Measurements from ENCODE around the gene S1PR2. TPM values are rescaled to one million over a fixed set of nuclear protein-coding genes. Genes with fewer than 3 reads are reported as not detected.
"Not testable (repeated sequence)": the region's sequence is repeated elsewhere in the genome, so short reads cannot be mapped to it uniquely, and the experiment has no call there.

Gene S1PR2
- total RNA-seq, 1 experiment from 2014 or later: 6.9 TPM

- H4K20me1 ChIP-seq (ENCODE audit: insufficient read depth): no peaks in the 10 kb centered on the region
- CTCF ChIA-PET: no interaction called here
- TF ChIP-seq CTCF (conservative IDR thresholded peaks at IDR 0.05) (no peak), EZH2 (IDR thresholded peaks at IDR 0.05; ENCODE audit: low read depth) (no peak)
- no peak overlapping the region for H3K27ac ChIP-seq
- no peak for DNase-seq
- POLR2A ChIA-PET (ENCODE audit: unreplicated experiment): no interaction called here
- H3K9me2 ChIP-seq (ENCODE audit: insufficient read depth): no peaks in the 10 kb centered on the region
- no peak overlapping the region for H3K4me2 ChIP-seq
- no peaks in the 10 kb centered on the region for H3K9me3 ChIP-seq (ENCODE audit: insufficient read depth, low read depth)
- peaks cover 16% of the 10 kb centered on the region; the same call in 1 of the 2 replicates for H3F3A ChIP-seq (ENCODE audit: insufficient read depth, low read depth)
- no peaks in the 10 kb centered on the region for H3K27me3 ChIP-seq (ENCODE audit: insufficient read depth, low read depth)
- H3K79me2 ChIP-seq (ENCODE audit: low read depth): no peaks in the 10 kb centered on the region
- BruUV-seq (replicated peaks): no TSS peak
- H3K4me1 ChIP-seq (replicated peaks; ENCODE audit: insufficient read depth): peaks cover 16% of the 10 kb centered on the region; the same call in 1 of the 2 replicates
- H3K4me3 ChIP-seq: no peak overlapping the region
- intact Hi-C loops (cut with micrococcal nuclease; ENCODE audit: unreplicated experiment): no loop called here
- H2AFZ ChIP-seq: no peak overlapping the region
- H3K36me3 ChIP-seq (ENCODE audit: low read depth): no peaks in the 10 kb centered on the region
These were observed 12.5 kb upstream of the S1PR2 start for GRCh38 chr19:10243606-10244005.

GRCh38 chr19:10241826-10242449 lies 10.8 kb upstream of the S1PR2 start:
- H3K27me3 ChIP-seq (ENCODE audit: insufficient read depth, low read depth); H2AFZ ChIP-seq; H3K9me3 ChIP-seq (ENCODE audit: insufficient read depth, low read depth); H3K27ac ChIP-seq; intact Hi-C loops (cut with micrococcal nuclease; ENCODE audit: unreplicated experiment); POLR2A ChIA-PET (ENCODE audit: unreplicated experiment); H3K79me2 ChIP-seq (ENCODE audit: low read depth); BruUV-seq (replicated peaks); H4K20me1 ChIP-seq (ENCODE audit: insufficient read depth); H3K4me3 ChIP-seq; H3K36me3 ChIP-seq (ENCODE audit: low read depth); CTCF ChIA-PET; H3K9me2 ChIP-seq (ENCODE audit: insufficient read depth): not testable (repeated sequence)
- Histone ChIP-seq H3F3A (ENCODE audit: insufficient read depth, low read depth) (peaks cover 12% of the 10 kb centered on the region; the same call in 1 of the 2 replicates), H3K4me2 (0 out of 2 replicates have a peak overlapping the region, but pooled peaks have one; percentile 9), H3K4me1 (replicated peaks; ENCODE audit: insufficient read depth) (peaks cover 22% of the 10 kb centered on the region; the same call in 1 of the 2 replicates)
- DNase-seq: peak in 1 of 2 experiments; percentile 51

GRCh38 chr19:10238172-10238783 lies 7.1 kb upstream of the S1PR2 start:
- no peaks in the 10 kb centered on the region for H3K9me2 ChIP-seq (ENCODE audit: insufficient read depth)
- DNase-seq: peak in 1 of 2 experiments; percentile 46
- H2AFZ ChIP-seq: no peak overlapping the region
- H3K9me3 ChIP-seq (ENCODE audit: insufficient read depth, low read depth): no peaks in the 10 kb centered on the region
- H3K4me2 ChIP-seq: no peak overlapping the region
- H4K20me1 ChIP-seq (ENCODE audit: insufficient read depth): no peaks in the 10 kb centered on the region
- intact Hi-C loops (cut with micrococcal nuclease; ENCODE audit: unreplicated experiment): no loop called here
- peaks cover 4% of the 10 kb centered on the region; the same call in 1 of the 2 replicates for H3F3A ChIP-seq (ENCODE audit: insufficient read depth, low read depth)
- TF ChIP-seq EZH2 (IDR thresholded peaks at IDR 0.05; ENCODE audit: low read depth): no peak
- TF ChIP-seq CTCF (conservative IDR thresholded peaks at IDR 0.05): no peak
- H3K79me2 ChIP-seq (ENCODE audit: low read depth): no peaks in the 10 kb centered on the region
- POLR2A ChIA-PET (ENCODE audit: unreplicated experiment): interaction anchor here (0.6 to 0.7 kb wide), 2 partner anchors 33 to 132 kb away, joined by 3 read pairs; partner anchors contain the start of genes ICAM1 and PPAN
- peaks cover 18% of the 10 kb centered on the region; the same call in 1 of the 2 replicates for H3K4me1 ChIP-seq (replicated peaks; ENCODE audit: insufficient read depth)
- CTCF ChIA-PET: interaction anchor here (0.6 kb wide), 1 partner anchor 142 kb away, joined by 3 read pairs; no protein-coding TSS in a partner anchor
- no peak overlapping the region for H3K4me3 ChIP-seq
- BruUV-seq (replicated peaks): no TSS peak
- H3K36me3 ChIP-seq (ENCODE audit: low read depth): no peaks in the 10 kb centered on the region
- no peak overlapping the region for H3K27ac ChIP-seq
- no peaks in the 10 kb centered on the region for H3K27me3 ChIP-seq (ENCODE audit: insufficient read depth, low read depth)

All from PC-9 (cell line).